ENCODE measurements around the gene SSBP3.

SSBP3 gene

DNA sequence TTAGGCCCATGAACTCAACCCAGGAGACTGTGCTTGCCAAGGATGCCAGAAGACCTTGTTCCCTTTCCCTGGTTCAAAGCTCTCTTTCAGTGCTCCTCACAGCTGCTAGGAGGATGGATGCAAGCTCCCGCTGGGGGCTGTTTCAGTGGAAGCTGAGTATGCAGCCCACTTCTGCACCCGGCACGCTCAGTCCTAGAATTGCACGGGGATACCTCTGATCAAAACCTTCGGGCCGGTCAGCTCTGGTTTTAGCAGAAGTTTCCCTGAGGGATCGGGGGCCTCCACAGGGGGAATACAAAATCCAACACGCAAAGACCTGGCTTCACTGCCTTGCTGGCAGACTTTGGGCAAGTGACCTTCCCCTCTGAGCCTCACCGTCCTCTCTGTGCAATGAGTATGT, 4.2 kb upstream of the SSBP3 start:
- no peak for DNase-seq (ENCODE audit: low spot score)
- no peak for FAIRE-seq

DNA sequence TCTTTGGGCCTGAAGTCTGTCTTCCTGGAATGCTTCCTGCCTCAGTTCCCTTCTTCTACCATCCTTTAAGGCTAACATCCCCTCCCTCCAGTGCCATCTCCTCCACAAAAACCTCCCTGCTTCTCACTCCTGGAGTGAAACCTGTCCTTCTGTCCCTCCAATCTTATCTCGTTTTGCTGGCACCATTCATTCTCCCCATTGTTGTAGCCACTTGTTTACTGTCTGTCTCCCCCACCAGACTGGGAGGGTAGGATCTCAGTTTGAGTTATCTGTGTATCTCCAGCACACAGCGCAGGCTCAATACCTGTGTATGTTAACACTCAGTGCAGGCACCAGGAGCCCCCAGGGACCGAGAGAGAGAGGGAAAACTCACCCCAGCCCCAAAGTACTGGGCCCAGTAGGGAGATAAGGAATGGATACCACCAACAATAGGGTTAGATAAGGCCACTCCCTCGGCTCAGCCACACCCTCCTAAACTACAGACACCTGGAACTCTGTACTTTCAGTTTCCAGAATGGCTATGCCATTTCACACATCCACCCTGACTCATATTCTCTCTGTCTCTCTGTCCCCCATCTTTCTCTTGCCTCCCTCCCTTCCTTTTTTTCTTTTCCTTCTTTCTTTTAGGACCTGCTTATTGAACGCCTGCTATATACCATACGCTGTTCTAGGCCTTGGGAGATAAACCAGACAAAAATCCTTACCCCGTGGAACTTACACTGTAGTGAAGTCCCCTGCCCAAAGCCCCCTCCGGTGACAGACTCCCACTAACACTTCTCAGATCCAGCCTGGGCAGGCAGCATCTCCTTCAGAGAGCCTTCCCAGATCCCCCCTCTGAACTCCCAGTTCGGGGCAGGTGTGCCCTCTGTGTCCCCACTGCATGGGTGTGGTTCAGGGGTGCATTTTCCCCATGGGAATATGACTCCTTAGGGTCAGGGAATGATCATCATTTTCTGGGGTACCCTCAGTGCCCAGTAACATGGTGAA, 3.3 kb upstream of the SSBP3 start:
- no peak for DNase-seq (ENCODE audit: low spot score)
- no peak for FAIRE-seq

DNA sequence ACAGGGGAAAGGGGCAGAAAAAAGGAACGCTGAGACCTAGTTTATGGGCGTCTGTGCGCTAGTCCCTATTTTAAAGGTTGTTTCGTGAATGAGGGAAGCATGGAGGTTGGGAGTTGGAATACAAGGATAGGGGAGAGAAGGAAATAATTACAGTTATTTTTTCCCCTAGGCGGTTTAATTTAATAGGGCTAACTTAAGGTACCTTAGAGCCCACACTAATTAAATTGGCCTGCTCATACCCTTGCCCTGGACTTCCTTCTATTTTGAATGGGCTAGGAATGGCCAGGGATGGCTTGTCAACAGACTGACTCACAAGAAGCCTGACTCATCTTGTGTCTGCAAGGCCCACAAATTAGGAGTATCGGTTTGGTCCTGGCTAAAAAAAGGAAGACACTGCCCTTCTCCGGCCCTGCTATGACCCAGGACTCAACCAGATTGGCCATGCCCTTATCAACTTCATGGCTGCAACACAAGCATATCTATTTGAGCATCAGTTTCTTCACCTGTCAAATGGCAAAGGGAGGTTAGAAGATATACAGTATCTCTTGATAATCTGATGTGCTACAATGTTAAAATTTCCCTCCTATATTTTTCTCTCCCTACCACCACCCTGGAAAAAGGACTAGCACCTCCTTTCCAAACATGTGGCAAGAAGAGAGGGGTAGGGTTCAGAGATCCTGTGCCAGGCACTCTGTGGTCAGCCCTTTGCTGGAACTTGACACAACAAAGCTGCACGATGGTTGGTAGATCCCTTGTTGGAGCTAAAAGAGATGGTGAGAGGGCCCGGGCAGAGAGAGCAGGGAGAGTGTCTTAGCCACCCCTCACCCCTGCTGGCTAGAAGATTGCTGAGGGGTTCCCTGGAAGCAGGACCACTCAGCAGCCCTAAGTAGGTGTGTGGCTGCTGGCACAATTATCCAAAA, 2.2 kb upstream of the SSBP3 start:
- DNase-seq (ENCODE audit: low spot score) (peak; percentile 72), FAIRE-seq (peak; percentile 32)

DNA sequence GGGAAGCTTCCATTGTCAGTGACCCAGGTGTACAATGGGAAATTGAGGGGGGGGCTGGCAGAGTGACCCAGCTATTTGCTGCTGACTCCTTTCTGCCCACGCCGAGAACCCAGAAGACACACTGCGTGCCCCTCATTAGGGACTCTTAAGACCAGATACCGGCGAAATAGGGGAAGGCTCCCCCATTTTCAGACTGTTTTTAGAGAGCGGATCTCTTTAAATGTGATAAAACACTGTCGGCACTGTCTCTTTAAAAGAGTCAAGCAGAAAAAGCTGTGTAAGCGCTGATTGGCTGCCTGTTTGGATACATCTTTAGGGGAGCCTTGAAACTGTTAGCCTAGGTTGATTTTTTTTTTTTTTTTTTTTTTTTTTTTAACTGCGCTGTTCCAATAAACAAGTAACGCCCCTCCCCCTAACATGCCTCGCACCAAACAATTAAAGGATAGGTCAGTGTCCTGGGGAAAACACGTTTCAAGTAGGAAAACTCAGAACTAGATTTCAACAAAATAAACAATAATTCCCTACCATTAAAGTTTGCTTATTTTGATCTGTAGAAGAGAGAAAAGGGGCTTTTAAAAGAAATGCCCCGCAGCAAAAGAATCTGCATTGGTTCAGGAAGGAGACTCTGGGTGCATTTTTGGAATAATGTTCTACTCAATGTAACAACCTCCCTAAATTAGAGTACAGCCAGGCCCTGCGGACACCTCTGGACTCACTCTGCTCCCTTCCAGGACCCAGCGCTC, 1.4 kb upstream of the SSBP3 start:
- FAIRE-seq (no peak), DNase-seq (ENCODE audit: low spot score) (peak; percentile 85)

DNA sequence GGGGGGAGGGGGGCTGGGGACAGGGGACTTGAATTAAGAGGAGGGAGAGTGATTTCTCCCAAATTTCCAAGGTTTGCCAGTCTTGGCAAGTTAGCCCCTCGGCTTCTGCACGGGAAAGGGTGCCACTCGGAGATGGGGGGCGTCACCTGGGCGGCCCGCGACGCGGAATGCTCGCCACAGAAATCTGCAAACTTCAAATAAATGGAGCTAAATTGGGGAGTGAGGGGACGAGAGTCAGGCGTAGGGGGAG, 885 bp upstream of the SSBP3 start:
- FAIRE-seq = no peak
- DNase-seq (ENCODE audit: low spot score) = no peak

DNA sequence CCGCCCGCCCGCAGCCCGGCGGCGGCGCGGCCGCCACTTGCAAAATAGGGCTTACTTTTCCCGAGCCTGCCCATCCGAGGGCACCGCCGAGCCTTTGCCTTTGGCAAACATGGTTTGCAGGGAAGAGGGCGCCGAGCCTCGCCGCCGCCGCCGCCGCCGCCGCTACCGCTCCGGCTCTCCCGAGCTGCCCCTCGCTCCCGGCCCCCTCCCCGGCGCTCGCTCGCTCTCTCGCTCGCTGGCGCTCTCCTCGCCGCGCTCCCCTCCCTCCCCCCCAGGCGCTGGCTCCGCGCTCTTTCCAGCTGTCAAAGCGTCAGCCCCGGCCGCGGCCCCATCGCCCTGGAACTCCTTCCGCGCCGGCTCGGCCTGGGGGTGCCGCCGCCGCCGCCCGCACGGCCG, 298 bp downstream of the SSBP3 start:
- DNase-seq (ENCODE audit: low spot score) (no peak), FAIRE-seq (no peak)

DNA sequence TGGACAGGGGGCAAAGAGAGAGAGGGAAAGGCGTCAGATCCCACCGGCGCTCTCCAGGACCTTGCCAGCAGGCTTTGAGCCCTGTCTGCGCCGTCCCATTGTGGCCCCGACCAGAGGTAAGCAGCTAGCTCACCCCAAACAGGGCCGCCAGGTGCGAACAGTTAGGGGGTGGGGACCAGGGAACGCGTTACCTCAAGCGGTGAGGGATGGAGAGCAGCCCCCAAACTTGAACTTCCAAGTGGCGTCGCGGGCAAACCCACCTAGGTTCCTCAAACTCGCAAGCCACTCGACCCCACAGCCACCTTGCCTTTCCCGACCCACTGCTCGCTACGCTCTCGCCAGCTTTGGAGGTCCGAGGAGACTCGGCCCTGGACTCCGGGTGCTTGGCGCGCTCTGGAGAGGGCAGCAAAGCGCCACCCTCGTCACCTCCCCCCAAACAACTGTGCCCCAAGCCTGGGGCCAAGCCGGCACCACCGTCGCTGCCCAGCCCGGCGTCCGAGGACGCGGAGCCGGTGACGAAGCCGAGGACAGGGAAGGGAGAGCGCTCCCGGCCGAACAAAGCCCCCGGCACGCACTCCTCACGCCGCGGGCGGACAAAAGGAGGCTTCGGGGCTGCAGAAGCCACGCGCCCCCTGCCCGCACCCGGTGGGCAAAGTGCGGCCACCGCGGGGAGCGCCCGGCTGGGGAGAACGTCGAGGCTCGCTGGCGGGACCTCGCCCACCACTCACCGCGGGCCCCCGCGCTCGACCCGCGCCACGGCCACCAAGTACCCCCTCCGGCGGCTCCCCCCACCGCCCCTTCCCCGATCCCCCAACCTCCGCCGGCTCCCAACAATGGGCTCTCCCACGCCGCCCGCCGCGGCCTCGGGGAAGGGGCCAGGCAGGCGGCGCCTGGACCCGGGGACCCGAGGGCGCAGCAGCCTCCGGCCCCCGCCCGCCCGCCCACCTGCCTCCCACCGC, 976 bp downstream of the SSBP3 start:
- FAIRE-seq = no peak
- DNase-seq (ENCODE audit: low spot score) = no peak

DNA sequence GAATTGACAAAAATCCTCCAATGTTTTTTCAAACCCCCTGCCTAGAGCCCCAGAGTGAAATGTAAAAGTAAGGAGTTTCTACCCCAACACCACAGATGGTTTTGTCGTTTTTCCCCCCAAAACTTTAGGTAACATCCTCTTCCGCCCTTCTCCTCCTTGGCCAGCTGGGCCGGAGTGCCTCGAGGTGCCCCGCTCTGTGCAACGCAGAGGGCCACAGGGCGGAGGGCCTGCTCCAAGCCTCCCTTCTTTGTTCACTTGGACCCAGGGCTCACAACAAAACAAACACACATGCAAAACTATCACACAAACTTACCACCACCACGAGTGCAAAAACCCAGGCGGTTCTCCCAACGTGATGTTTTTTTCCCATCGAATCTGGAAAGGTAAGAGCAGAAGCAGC, 1.9 kb downstream of the SSBP3 start:
- no peak for FAIRE-seq
- DNase-seq (ENCODE audit: low spot score) = no peak

DNA sequence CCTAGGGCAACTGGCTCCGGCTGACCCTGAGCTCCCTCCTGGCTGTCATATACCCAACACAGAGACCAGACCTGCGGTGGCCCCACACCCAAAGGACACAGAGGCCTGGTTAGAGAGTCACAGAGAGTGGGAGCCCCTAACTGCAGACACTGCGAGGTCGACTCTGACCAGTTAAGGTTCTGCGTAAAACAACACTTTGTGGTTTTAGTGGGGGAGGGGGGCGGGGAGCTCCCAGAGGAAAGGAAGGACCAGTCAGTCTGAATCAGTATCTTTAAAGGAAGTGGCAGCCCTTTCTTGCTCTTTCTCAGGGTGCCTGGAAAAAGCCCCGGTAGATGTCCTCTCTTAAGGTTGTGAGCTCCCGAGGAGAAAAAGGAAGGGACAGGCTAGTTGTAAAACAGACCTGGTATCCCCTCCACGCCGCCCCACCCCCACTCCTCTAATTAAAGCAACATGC, 2.4 kb downstream of the SSBP3 start:
- no peak for FAIRE-seq
- no peak for DNase-seq (ENCODE audit: low spot score)

DNA sequence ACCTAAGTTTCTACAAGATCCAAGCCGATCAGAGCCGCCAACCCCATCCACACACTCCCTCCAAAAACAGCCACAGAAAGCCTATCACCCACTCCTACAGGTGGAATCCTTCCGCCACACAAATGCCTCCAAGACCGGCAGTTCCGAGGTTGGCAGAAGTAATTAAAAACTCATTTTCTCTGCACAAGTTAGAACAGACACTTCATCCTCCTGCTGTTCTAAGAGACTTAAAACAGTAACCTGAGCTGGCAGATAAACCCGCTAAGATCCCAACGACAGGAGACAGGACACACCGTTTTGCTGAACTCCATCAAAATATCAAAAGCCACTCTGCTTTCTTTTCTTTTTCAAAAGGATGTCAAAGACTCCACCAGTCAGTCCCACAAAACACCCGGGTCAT, 2.8 kb downstream of the SSBP3 start:
- FAIRE-seq (no peak), DNase-seq (ENCODE audit: low spot score) (no peak)

DNA sequence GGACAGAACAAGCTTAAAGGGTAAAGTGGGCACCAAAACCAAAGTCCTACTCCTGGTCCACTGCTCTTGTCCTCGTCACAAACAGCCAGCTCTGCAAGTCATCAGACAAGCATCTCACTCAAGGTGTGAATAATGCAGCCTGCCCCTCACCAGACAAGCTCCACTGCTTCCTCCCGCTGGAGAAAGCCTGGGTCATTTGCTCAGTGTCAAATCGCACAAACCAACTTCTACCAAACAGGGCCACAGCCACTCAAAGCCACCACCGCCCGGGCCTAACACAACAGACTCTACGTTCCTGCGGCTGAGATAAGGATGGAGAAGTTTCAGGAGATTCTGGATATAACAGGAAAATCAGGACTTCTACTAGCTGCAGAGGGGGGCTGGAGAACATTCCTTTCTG, 3.3 kb downstream of the SSBP3 start:
- no peak for DNase-seq (ENCODE audit: low spot score)
- FAIRE-seq = no peak

DNA sequence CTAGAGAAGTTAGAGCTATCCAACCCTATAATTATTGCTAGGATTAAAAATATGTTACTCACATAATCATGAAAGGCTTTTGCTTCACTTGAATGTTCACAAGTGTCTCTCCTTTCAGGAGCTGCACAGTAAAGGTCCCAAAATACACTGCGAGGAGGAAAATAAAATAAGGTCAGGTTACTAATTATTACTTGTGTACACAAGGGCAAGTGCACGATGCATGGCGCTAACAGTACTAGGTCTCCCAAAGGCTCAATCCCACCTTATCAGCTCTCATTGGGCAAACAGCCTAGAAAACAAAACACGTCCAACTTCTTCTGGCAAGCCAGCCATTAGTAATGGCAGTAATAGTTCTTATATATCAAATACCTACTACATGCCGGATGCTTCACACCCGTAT, 4.4 kb downstream of the SSBP3 start:
- FAIRE-seq (no peak), DNase-seq (ENCODE audit: low spot score) (no peak)

DNA sequence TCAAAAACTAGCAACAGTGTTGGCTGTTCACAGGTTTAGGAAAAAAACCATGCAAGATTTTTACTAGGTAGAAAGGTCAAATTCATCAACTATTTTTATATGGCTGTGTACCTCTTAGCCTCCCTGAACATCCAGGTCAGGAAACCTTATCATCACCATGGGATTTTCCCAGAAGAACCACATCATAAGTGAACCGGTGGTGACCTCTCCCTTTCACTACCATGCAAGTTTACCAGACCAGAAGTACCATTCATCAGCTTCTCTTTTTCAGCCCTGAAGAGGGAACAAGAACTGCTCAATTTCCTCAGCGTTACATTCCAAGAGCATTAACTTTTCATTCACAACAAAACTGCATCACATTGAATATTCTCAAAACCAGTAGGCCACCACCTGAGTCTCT, 5.9 kb downstream of the SSBP3 start:
- DNase-seq (ENCODE audit: low spot score) (no peak), FAIRE-seq (no peak)

DNA sequence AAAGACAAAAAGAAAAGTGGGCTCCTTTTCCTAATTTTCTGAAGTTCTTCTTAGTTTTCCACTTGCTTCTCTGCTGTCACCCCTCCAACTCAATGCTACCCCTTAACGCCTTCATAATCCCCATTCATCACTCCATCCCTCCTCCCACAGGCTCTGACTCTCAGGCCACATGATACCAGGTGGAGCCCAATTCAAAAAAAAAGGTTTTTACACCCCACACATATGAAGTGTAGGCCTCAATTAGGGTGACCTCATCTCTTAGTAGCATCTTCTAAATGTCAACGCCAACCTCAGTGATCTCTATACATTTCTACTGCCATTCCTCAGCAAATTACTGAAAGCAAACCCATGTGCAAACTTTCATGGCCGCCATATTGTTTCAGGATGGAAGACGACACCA, 6.4 kb downstream of the SSBP3 start:
- no peak for DNase-seq (ENCODE audit: low spot score)
- FAIRE-seq = no peak

DNA sequence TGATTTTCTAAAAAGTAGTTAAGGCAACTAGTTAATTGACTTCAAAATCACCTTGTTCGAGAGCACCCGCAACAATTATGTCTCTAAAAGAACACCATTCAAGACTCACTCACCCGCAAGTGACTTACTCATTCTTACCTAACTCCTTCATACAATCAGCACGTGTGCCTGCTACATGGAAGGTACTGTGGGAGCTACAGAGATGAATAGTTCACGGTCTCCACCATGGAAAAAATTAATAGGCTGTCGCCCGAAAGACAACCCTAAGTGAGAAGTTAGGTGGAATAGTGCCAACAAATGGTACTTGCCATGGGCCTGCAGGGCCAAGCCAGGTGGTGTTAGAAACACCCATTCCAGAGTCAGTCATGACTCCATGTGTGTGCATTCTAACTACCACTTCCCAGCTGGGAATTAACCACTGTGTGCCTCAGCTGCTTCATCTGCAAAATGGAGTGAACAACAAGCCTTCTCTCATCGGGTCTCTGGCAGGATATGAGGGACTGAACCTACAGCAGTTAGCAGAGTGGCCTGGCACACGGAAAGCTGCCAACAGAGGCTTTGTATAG, 7.1 kb downstream of the SSBP3 start:
- DNase-seq (ENCODE audit: low spot score) (no peak), FAIRE-seq (no peak)

DNA sequence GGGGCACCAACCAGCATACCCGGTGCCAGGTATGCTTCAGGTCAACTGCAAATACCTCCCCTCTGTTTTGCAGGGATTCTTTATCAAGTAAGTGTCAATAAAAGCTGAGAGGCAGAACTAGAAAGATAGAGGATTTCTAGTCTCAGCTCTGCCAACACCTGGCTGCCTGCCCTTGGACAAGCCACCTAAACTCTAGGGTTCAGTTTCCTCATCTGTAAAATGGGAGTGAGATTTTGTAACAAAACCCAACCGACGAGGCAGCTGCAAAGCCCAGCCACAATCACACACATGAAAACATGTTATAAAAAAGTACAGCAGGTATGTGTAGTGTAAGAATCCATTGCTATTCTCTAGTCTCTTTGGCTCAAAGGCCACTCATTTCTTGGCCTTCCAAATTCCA, 8.2 kb downstream of the SSBP3 start:
- FAIRE-seq = no peak

DNA sequence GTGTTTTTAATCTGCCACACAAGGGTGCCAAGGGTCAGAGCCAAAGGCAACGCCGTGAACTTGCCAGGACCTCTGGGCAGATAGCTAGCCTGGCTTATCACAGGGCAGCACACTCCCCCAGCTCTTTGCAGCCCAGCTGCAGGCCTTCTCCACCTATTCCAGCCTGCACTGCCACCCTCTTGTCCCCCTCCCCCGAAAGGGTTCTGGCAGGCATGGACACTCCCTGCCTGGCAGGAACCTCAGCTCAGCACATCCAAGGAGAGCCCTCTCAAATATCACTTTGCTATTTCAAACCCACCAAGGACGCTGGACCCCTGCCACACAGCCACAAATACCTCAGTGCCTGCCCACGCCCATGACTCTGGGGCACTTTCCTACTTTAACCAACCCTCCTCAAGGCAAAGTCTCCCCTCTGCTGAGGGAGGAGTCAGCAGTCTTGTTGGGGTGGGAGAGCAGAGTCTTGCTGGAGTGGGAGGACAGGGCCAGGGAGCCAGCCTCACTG, 9.1 kb downstream of the SSBP3 start:
- no peak for DNase-seq (ENCODE audit: low spot score)
- FAIRE-seq = no peak

More for the DNA sequence above, 8.2 kb downstream of the SSBP3 start:
- no peak for DNase-seq (ENCODE audit: low spot score)

DNA sequence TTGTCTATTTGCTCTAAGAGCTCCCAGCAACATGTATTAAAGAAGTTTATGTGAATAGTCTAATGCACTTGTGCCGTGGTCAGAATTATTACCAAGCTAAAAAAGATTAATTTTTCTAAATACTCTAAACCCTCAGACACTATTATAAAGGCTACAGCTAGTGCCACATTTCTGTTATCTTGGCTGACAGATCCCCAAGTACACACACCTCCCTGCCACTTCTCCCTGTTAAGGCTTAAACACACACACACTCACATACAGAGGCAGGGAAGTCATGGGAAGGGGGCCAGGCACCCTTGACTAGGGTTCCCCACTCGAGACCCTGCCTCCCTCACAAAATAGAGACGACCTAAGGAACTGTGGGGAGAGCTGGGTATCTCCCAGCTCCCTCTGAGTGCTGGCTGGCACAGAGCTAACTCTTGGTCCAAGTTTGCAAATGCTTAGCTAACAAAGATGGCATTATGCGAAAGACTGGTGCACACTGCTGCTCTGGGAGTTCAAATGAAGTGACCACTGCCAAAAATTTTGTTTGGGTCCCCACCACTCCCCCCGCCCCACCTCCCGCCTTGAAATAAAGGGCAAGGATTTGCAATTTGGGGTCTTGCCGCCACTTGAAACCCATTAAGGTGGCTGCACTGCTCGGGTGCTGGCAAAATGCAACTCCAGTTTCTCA, 9.8 kb downstream of the SSBP3 start:
- FAIRE-seq (no peak), DNase-seq (ENCODE audit: low spot score) (no peak)

DNA sequence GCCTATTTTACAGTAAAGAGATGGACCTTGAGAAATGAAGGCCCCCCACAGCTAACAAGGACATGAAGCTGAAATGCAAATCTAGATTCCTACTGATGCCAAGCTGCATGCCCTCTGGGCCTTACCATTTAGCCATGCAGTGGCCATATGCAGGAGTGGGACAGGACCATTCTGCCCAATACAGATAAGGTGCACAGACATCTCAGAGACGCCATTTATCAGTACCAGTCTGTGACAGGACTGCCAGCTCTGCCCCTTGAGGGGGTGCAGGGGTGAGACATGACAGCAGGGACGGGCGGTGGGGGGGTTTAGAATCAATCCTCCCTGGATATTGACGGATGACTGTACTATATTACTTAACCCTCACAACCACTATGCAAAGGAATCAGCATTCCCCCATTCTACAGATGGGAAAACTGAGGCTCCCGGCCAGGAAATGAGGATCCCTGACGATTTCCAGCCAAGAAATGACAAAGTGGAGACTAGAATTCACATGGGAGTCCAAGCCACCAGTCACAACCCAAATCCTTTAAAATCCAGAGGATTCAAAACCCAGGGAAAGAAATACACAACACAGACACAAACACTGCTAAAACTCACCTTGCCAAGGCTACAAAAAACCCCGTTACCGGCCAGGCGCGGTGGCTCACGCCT, 10.8 kb downstream of the SSBP3 start:
- FAIRE-seq = no peak
- no peak for DNase-seq (ENCODE audit: low spot score)
